Measurements from ENCODE around the gene KIDINS220. TPM values are rescaled to one million over a fixed set of nuclear protein-coding genes. Genes with fewer than 3 reads are reported as not detected.

KIDINS220 gene
- total and polyA plus RNA-seq, 2 experiments from 2014 or later: 12.8 to 38.2 TPM

- Histone ChIP-seq H4K20me1 (replicated peaks; ENCODE audit: insufficient read depth) (0 out of 2 replicates have a peak, but pooled peaks cover 4% of the 10 kb centered on the region), H3K36me3 (ENCODE audit: insufficient read depth) (no peaks in the 10 kb centered on the region), H3F3A (replicated peaks; ENCODE audit: low read depth) (no peaks in the 10 kb centered on the region), H3K9me2 (ENCODE audit: insufficient read depth) (no peaks in the 10 kb centered on the region), H3K4me2 (no peak overlapping the region), H3K27ac (ENCODE audit: low read depth) (no peak overlapping the region), H3K79me2 (replicated peaks; ENCODE audit: insufficient read depth) (no peaks in the 10 kb centered on the region), H3K4me3 (no peak overlapping the region), H2AFZ (no peak overlapping the region), H3K27me3 (ENCODE audit: insufficient read depth) (no peaks in the 10 kb centered on the region), H3K4me1 (ENCODE audit: insufficient read depth) (no peaks in the 10 kb centered on the region)
- H3K4me3 Mint-ChIP-seq: no peak overlapping the region
- no peaks in the 10 kb centered on the region for H3K9me3 Mint-ChIP-seq
- TF ChIP-seq JUNB (IDR thresholded peaks at IDR 0.05; ENCODE audit: unreplicated experiment): no peak
- no peak for TF ChIP-seq CREB1 (CRISPR knock-in tag; IDR thresholded peaks at IDR 0.05; ENCODE audit: low read depth)
- TF ChIP-seq, protein P1, sequence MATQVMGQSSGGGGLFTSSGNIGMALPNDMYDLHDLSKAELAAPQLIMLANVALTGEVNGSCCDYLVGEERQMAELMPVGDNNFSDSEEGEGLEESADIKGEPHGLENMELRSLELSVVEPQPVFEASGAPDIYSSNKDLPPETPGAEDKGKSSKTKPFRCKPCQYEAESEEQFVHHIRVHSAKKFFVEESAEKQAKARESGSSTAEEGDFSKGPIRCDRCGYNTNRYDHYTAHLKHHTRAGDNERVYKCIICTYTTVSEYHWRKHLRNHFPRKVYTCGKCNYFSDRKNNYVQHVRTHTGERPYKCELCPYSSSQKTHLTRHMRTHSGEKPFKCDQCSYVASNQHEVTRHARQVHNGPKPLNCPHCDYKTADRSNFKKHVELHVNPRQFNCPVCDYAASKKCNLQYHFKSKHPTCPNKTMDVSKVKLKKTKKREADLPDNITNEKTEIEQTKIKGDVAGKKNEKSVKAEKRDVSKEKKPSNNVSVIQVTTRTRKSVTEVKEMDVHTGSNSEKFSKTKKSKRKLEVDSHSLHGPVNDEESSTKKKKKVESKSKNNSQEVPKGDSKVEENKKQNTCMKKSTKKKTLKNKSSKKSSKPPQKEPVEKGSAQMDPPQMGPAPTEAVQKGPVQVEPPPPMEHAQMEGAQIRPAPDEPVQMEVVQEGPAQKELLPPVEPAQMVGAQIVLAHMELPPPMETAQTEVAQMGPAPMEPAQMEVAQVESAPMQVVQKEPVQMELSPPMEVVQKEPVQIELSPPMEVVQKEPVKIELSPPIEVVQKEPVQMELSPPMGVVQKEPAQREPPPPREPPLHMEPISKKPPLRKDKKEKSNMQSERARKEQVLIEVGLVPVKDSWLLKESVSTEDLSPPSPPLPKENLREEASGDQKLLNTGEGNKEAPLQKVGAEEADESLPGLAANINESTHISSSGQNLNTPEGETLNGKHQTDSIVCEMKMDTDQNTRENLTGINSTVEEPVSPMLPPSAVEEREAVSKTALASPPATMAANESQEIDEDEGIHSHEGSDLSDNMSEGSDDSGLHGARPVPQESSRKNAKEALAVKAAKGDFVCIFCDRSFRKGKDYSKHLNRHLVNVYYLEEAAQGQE (IDR thresholded peaks at IDR 0.05; ENCODE audit: unreplicated experiment): no peak
- no peak for TF ChIP-seq ZNF114 (CRISPR knock-in tag; IDR thresholded peaks at IDR 0.05)
- TF ChIP-seq ZNF331 (CRISPR knock-in tag; IDR thresholded peaks at IDR 0.05; ENCODE audit: low read depth): no peak
- TF ChIP-seq, protein P2, sequence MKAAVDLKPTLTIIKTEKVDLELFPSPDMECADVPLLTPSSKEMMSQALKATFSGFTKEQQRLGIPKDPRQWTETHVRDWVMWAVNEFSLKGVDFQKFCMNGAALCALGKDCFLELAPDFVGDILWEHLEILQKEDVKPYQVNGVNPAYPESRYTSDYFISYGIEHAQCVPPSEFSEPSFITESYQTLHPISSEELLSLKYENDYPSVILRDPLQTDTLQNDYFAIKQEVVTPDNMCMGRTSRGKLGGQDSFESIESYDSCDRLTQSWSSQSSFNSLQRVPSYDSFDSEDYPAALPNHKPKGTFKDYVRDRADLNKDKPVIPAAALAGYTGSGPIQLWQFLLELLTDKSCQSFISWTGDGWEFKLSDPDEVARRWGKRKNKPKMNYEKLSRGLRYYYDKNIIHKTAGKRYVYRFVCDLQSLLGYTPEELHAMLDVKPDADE (IDR thresholded peaks at IDR 0.05): no peak
- no peak for TF ChIP-seq POLR2AphosphoS5 (IDR thresholded peaks at IDR 0.05; ENCODE audit: low read depth)
- TF ChIP-seq, protein P3, sequence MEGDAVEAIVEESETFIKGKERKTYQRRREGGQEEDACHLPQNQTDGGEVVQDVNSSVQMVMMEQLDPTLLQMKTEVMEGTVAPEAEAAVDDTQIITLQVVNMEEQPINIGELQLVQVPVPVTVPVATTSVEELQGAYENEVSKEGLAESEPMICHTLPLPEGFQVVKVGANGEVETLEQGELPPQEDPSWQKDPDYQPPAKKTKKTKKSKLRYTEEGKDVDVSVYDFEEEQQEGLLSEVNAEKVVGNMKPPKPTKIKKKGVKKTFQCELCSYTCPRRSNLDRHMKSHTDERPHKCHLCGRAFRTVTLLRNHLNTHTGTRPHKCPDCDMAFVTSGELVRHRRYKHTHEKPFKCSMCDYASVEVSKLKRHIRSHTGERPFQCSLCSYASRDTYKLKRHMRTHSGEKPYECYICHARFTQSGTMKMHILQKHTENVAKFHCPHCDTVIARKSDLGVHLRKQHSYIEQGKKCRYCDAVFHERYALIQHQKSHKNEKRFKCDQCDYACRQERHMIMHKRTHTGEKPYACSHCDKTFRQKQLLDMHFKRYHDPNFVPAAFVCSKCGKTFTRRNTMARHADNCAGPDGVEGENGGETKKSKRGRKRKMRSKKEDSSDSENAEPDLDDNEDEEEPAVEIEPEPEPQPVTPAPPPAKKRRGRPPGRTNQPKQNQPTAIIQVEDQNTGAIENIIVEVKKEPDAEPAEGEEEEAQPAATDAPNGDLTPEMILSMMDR (conservative IDR thresholded peaks at IDR 0.05; ENCODE audit: low read depth in 2 of 2): no peak
- TF ChIP-seq, protein P4, sequence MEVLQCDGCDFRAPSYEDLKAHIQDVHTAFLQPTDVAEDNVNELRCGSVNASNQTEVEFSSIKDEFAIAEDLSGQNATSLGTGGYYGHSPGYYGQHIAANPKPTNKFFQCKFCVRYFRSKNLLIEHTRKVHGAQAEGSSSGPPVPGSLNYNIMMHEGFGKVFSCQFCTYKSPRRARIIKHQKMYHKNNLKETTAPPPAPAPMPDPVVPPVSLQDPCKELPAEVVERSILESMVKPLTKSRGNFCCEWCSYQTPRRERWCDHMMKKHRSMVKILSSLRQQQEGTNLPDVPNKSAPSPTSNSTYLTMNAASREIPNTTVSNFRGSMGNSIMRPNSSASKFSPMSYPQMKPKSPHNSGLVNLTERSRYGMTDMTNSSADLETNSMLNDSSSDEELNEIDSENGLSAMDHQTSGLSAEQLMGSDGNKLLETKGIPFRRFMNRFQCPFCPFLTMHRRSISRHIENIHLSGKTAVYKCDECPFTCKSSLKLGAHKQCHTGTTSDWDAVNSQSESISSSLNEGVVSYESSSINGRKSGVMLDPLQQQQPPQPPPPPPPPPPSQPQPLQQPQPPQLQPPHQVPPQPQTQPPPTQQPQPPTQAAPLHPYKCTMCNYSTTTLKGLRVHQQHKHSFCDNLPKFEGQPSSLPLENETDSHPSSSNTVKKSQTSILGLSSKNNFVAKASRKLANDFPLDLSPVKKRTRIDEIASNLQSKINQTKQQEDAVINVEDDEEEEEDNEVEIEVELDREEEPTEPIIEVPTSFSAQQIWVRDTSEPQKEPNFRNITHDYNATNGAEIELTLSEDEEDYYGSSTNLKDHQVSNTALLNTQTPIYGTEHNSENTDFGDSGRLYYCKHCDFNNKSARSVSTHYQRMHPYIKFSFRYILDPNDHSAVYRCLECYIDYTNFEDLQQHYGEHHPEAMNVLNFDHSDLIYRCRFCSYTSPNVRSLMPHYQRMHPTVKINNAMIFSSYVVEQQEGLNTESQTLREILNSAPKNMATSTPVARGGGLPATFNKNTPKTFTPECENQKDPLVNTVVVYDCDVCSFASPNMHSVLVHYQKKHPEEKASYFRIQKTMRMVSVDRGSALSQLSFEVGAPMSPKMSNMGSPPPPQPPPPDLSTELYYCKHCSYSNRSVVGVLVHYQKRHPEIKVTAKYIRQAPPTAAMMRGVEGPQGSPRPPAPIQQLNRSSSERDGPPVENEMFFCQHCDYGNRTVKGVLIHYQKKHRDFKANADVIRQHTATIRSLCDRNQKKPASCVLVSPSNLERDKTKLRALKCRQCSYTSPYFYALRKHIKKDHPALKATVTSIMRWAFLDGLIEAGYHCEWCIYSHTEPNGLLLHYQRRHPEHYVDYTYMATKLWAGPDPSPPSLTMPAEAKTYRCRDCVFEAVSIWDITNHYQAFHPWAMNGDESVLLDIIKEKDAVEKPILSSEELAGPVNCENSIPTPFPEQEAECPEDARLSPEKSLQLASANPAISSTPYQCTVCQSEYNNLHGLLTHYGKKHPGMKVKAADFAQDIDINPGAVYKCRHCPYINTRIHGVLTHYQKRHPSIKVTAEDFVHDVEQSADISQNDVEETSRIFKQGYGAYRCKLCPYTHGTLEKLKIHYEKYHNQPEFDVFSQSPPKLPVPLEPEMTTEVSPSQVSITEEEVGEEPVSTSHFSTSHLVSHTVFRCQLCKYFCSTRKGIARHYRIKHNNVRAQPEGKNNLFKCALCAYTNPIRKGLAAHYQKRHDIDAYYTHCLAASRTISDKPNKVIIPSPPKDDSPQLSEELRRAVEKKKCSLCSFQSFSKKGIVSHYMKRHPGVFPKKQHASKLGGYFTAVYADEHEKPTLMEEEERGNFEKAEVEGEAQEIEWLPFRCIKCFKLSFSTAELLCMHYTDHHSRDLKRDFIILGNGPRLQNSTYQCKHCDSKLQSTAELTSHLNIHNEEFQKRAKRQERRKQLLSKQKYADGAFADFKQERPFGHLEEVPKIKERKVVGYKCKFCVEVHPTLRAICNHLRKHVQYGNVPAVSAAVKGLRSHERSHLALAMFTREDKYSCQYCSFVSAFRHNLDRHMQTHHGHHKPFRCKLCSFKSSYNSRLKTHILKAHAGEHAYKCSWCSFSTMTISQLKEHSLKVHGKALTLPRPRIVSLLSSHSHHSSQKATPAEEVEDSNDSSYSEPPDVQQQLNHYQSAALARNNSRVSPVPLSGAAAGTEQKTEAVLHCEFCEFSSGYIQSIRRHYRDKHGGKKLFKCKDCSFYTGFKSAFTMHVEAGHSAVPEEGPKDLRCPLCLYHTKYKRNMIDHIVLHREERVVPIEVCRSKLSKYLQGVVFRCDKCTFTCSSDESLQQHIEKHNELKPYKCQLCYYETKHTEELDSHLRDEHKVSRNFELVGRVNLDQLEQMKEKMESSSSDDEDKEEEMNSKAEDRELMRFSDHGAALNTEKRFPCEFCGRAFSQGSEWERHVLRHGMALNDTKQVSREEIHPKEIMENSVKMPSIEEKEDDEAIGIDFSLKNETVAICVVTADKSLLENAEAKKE (CRISPR knock-in tag; IDR thresholded peaks at IDR 0.05): no peak
- TF ChIP-seq EZH2phosphoT487 (IDR thresholded peaks at IDR 0.05; ENCODE audit: unreplicated experiment): no peak
- no peak for TF ChIP-seq STAT1 (IDR thresholded peaks at IDR 0.05; ENCODE audit: unreplicated experiment)
- DNase-seq (ENCODE audit: low spot score): no peak
- H3K36me3 Mint-ChIP-seq (ENCODE audit: low read depth): peaks cover 12% of the 10 kb centered on the region
- no peak overlapping the region for H3K27ac Mint-ChIP-seq
- no peaks in the 10 kb centered on the region for H3K27me3 Mint-ChIP-seq (ENCODE audit: insufficient read depth, low read depth, poor library complexity)
- ATAC-seq: no peak
- no peaks in the 10 kb centered on the region for H3K4me1 Mint-ChIP-seq
These were observed 51.0 kb downstream of the KIDINS220 start for GRCh38 chr2:8786463-8786862.

Data from GM23338 (cell line).